Measurements from ENCODE around the gene PUS1. TPM values are rescaled to one million over a fixed set of nuclear protein-coding genes. Genes with fewer than 3 reads are reported as not detected.
A peak's percentile ranks its signal among the peaks of the same experiment; 100 is the strongest.

The PUS1 gene
- total RNA-seq, 1 experiment from 2014 or later = 74.0 TPM

- Histone ChIP-seq H3K4me2 (ENCODE audit: low read length) (no peak overlapping the region), H3K27me3 (ENCODE audit: low read length) (no peaks in the 10 kb centered on the region), H3K4me3 (ENCODE audit: low read length) (no peak overlapping the region), H3K9me2 (replicated peaks; ENCODE audit: low read length) (no peaks in the 10 kb centered on the region), H3F3A (ENCODE audit: low read length, unreplicated experiment) (no peaks in the 10 kb centered on the region), H3K4me1 (ENCODE audit: insufficient read depth, low read length) (peaks cover 25% of the 10 kb centered on the region), H3K27ac (ENCODE audit: low read length) (no peak overlapping the region), H3K36me3 (ENCODE audit: low read depth, low read length) (peaks cover 28% of the 10 kb centered on the region), H3K9ac (ENCODE audit: low read length) (no peak overlapping the region), H3K9me3 (ENCODE audit: low read length) (no peaks in the 10 kb centered on the region), H4K20me1 (ENCODE audit: low read length) (no peaks in the 10 kb centered on the region), H2AFZ (ENCODE audit: low read length) (no peak overlapping the region), H3K79me2 (ENCODE audit: low read length) (peaks cover 7% of the 10 kb centered on the region; the same call in 1 of the 2 replicates)
- ChIA-PET POLR2A (ENCODE audit: unreplicated experiment) (no interaction called here), CTCF (no interaction called here)
- ATAC-seq = no peak
- intact Hi-C loops (cut with micrococcal nuclease) = no loop called here
- DNase-seq = no peak
- no peak for TF ChIP-seq CTCF (conservative IDR thresholded peaks at IDR 0.05; ENCODE audit: low read depth, low read length)
- TF ChIP-seq EZH2phosphoT487 (IDR thresholded peaks at IDR 0.05; ENCODE audit: borderline replicate concordance, low read length) = no peak
- TF ChIP-seq EZH2 (IDR thresholded peaks at IDR 0.05; ENCODE audit: low read length, unreplicated experiment) = no peak
- no TSS peak for BruUV-seq (replicated peaks)
Observed at GRCh38 chr12:131909752-131910219, 19.3 kb upstream of the PUS1 start.

- no TSS peak for BruUV-seq (replicated peaks)
- Histone ChIP-seq H3K9ac (ENCODE audit: low read length) (no peak overlapping the region), H3K4me3 (ENCODE audit: low read length) (no peak overlapping the region), H3K79me2 (ENCODE audit: low read length) (peaks cover 2% of the 10 kb centered on the region; the same call in 1 of the 2 replicates), H3F3A (ENCODE audit: low read length, unreplicated experiment) (no peaks in the 10 kb centered on the region), H3K27me3 (ENCODE audit: low read length) (no peaks in the 10 kb centered on the region), H3K27ac (ENCODE audit: low read length) (no peak overlapping the region), H3K9me2 (replicated peaks; ENCODE audit: low read length) (no peaks in the 10 kb centered on the region), H3K4me2 (ENCODE audit: low read length) (no peak overlapping the region), H3K4me1 (ENCODE audit: insufficient read depth, low read length) (peaks cover 25% of the 10 kb centered on the region), H3K36me3 (ENCODE audit: low read depth, low read length) (peaks cover 33% of the 10 kb centered on the region), H3K9me3 (ENCODE audit: low read length) (no peaks in the 10 kb centered on the region), H4K20me1 (ENCODE audit: low read length) (no peaks in the 10 kb centered on the region), H2AFZ (ENCODE audit: low read length) (no peak overlapping the region)
- TF ChIP-seq EZH2 (IDR thresholded peaks at IDR 0.05; ENCODE audit: low read length, unreplicated experiment) (no peak), EZH2phosphoT487 (IDR thresholded peaks at IDR 0.05; ENCODE audit: borderline replicate concordance, low read length) (no peak), CTCF (conservative IDR thresholded peaks at IDR 0.05; ENCODE audit: low read depth, low read length) (no peak)
- CTCF ChIA-PET = no interaction called here
- intact Hi-C loops (cut with micrococcal nuclease) = no loop called here
- peak; percentile 35 for ATAC-seq
- DNase-seq = peak; percentile 53
- POLR2A ChIA-PET (ENCODE audit: unreplicated experiment) = no interaction called here
Observed at GRCh38 chr12:131910302-131911027, 18.6 kb upstream of the PUS1 start.

- no peak overlapping the region for H3K27ac ChIP-seq (ENCODE audit: low read length)
- ChIA-PET POLR2A (ENCODE audit: unreplicated experiment) (no interaction called here), CTCF (no interaction called here)
Observed at GRCh38 chr12:131911028-131911650, 17.9 kb upstream of the PUS1 start.

More at GRCh38 chr12:131911028-131911650, 17.9 kb upstream of the PUS1 start:
- Histone ChIP-seq H2AFZ (ENCODE audit: low read length) (no peak overlapping the region), H3K9me2 (replicated peaks; ENCODE audit: low read length) (no peaks in the 10 kb centered on the region), H3F3A (ENCODE audit: low read length, unreplicated experiment) (no peaks in the 10 kb centered on the region), H3K27me3 (ENCODE audit: low read length) (no peaks in the 10 kb centered on the region), H3K4me2 (ENCODE audit: low read length) (no peak overlapping the region), H3K4me3 (ENCODE audit: low read length) (no peak overlapping the region), H3K9me3 (ENCODE audit: low read length) (no peaks in the 10 kb centered on the region), H4K20me1 (ENCODE audit: low read length) (no peaks in the 10 kb centered on the region), H3K4me1 (ENCODE audit: insufficient read depth, low read length) (peaks cover 25% of the 10 kb centered on the region), H3K79me2 (ENCODE audit: low read length) (no peaks in the 10 kb centered on the region), H3K9ac (ENCODE audit: low read length) (no peak overlapping the region), H3K36me3 (ENCODE audit: low read depth, low read length) (peaks cover 36% of the 10 kb centered on the region)
- intact Hi-C loops (cut with micrococcal nuclease) = no loop called here
- BruUV-seq (replicated peaks) = no TSS peak
- DNase-seq = no peak
- no peak for ATAC-seq
- TF ChIP-seq EZH2phosphoT487 (IDR thresholded peaks at IDR 0.05; ENCODE audit: borderline replicate concordance, low read length) (no peak), CTCF (conservative IDR thresholded peaks at IDR 0.05; ENCODE audit: low read depth, low read length) (no peak), EZH2 (IDR thresholded peaks at IDR 0.05; ENCODE audit: low read length, unreplicated experiment) (no peak)
